Measurements from ENCODE around the gene POFUT2.

DNA sequence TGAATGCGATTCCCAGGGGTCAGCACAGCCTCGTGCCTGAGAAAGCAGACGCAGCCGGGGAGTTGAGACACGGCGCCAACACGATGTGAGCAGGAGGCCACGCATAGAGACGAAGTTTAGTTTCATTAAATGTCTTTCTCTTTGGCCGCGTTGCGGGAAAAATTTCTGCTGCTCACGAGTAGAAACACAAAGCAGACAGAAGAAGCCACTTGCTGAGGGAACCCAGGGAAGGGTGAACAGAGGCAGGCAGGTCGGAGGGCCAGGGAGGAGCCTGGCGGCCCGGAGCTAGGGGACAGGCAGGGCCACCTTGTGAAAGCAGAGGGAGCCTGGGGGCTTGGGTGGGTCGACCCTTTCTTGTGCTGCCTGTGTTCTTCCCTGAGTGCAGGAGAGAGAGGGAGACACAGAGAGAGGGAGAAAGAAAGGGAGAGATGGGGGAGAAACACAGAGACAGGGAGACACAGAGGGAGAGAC, 33.2 kb downstream of the POFUT2 start:
- TF ChIP-seq, protein P1, sequence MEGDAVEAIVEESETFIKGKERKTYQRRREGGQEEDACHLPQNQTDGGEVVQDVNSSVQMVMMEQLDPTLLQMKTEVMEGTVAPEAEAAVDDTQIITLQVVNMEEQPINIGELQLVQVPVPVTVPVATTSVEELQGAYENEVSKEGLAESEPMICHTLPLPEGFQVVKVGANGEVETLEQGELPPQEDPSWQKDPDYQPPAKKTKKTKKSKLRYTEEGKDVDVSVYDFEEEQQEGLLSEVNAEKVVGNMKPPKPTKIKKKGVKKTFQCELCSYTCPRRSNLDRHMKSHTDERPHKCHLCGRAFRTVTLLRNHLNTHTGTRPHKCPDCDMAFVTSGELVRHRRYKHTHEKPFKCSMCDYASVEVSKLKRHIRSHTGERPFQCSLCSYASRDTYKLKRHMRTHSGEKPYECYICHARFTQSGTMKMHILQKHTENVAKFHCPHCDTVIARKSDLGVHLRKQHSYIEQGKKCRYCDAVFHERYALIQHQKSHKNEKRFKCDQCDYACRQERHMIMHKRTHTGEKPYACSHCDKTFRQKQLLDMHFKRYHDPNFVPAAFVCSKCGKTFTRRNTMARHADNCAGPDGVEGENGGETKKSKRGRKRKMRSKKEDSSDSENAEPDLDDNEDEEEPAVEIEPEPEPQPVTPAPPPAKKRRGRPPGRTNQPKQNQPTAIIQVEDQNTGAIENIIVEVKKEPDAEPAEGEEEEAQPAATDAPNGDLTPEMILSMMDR (IDR thresholded peaks at IDR 0.05) = no peak
- TF ChIP-seq ZFP36 (IDR thresholded peaks at IDR 0.05; ENCODE audit: borderline replicate concordance, partially characterized antibody) (no peak), POLR2A (IDR thresholded peaks at IDR 0.05; ENCODE audit: low read length) (no peak), POLR2AphosphoS2 (conservative IDR thresholded peaks at IDR 0.05; ENCODE audit: low read length) (no peak)
